HG03432 (cell line): ENCODE measurements around the gene KCNQ4.

Source experiments
- ATAC-seq: cut with Tn5 transposase; IDR thresholded peaks from one replicate; pipeline ENCODE4 v1.9.1; 2021; ENCODE audit warnings: mild to moderate bottlenecking, moderate library complexity; ENCODE audit not compliant: unreplicated experiment

KCNQ4 gene

GRCh38 chr1:40887652-40888051, 104.1 kb downstream of the KCNQ4 start:
- ATAC-seq: no peak
